Hematopoietic multipotent progenitor cell treated with erythropoietin and hydrocortisone succinate and interleukin-3 and kit ligand, for 6 days (in vitro differentiated cells): ENCODE measurements around the gene VANGL2.

Source experiments
- DNase-seq: peaks from one replicate; pipeline ENCODE4 v3.0.0-alpha.2; 2015

Gene VANGL2

GRCh38 chr1:160400223-160400645 is at the start of gene VANGL2:
Gene VANGL2 (plus strand): TSS chr1:160400564. CDS start chr1:160415838, 15,274 bp downstream.
- DNase-seq, result peak; percentile 70

DNA sequence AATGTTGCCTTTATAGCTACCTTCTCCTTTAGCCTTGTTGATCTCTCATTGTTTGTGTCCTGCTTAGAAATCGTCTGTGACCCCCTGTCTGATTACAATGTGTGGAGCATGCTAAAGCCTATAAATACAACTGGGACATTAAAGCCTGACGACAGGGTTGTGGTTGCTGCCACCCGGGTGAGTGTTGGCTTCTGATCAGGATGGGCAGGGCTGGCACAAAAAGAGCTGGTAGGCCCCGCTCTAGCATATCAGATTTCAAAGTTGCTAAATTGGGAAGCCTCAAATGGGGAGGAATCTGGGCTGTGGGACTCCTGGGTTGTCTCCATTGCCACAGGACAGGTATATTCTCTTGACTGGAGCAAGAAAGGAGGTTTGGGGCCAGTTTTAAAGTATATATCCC is 48.7 kb upstream of the VANGL2 start:
- DNase-seq, result no peak

- DNase-seq, result no peak
Observed at GRCh38 chr1:160352555-160352954, 47.8 kb upstream of the VANGL2 start.

DNA sequence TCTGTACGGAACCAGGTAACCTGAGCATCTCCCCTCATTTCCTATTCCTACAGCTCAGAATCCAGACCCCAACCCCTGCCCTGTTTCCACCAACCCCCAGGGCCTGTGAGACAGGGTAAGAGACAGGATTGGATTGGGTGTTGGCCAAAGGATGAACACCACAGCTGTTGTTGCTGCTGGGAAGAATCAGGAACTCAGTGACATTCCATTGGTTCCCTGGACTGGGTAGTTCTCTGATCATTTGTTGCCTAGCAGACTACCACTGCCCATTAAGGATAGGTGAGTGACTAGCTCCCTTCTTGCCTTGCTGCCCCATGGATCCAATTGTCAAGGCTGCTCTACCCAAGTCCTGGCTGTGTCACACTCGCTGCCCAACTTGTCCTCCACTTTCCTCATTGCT is 47.1 kb upstream of the VANGL2 start:
- DNase-seq, result no peak

DNA sequence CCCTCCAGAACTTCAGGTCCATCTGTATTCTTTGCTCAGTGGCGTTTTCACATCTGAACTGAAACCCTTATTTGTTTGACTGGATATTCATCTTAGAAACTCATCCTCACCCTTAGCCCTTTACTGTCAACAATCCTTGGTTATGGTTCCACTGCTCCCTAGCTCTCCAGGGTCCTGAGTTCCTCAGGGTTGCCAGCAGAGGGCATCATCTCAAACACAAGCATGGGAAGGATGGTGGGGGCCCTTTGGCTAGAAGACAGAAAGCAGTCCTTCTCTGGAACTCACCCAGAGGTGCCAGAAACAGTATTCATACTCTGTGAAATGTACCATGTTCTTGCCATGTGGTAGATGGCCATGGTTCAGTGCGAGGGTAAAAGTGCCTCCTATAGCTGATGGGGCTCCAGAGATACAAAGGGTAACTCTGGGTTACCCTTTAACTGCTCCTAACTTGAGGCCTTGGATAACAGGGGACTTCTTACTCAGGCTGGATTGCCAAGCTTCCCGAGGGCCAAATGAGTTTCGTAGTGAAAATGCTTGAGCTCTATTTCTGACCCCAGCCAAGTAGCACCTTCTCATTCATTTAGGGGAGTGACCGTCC is 45.9 kb upstream of the VANGL2 start:
- DNase-seq, result peak; percentile 71

GRCh38 chr1:160357286-160358002 is 42.9 kb upstream of the VANGL2 start:
- DNase-seq, result no peak

GRCh38 chr1:160358073-160358472 is 42.3 kb upstream of the VANGL2 start:
- DNase-seq, result no peak

DNA sequence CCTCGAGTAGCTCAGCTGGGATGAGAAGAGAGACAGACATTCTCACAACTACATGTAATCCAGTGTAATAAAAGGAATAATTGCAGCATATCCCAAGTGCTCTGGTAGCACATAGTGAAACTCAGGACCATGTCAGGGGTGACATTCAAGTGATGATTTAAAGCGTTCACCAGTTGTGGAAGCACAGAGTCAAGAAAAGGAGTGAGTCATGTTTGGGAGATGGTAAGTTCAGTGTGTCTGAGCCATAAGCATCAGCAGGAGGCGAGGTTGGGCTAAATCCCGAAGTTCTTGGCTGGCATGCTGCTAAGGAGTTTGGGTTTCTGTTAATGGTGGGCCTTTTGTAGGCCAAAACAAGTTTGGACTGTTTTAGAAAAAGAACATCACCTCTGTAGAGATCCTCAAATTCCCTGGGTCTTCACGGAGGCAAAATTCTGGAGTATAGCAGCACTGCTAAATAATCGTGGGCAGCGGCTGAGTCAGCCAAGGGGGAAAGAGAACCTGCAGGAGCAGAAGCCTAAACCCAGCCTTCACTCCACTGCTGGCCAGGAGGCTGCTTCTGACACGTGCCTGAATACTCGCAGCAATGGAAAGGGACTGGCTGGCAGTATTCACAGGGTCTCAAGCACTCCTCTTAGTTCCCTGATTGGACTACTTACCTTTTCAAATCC is 40.7 kb upstream of the VANGL2 start:
- DNase-seq, result no peak

GRCh38 chr1:160360227-160360695 is 40.1 kb upstream of the VANGL2 start:
- DNase-seq, result no peak

GRCh38 chr1:160361199-160361598 is 39.2 kb upstream of the VANGL2 start:
- no peak for DNase-seq

DNA sequence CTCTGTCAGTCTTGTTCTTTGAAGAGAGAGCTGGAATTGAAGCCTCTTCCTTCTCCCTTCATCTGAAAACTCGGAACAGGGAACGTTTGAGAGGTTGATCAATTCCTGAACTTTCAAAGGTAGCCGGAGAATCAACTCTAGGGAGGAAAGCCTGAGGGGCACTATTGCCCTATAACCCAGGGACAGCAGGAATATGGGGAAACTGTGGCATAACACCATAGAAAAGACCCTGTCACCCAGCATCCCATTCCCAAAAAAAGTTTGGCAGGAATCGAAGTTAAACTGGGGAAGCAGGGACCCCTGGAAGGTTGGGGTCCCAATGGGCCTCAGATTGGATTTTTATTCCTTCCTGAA is 38.6 kb upstream of the VANGL2 start:
- DNase-seq, result no peak

- DNase-seq, result no peak
Observed at GRCh38 chr1:160362168-160362957, 38.0 kb upstream of the VANGL2 start.

DNA sequence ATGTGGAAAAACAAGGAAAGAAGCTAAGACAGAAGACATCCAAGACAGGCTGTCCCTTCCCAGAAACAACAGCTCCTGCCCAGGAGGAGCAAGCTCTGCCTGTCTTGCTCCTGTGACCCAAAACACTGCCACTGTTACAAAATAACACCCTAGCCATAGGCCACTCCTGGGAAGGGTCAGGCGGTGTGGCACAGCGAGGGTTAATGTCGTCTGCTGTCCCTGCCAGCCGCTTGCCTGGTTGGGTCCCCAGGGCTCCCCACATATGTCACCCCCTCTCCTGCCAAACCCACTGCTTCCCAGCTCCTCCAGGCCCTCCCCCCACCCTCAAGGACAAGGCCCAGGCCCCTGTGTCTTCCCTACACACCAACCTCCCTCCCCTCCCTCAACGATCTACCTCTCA is 37.4 kb upstream of the VANGL2 start:
- no peak for DNase-seq

- no peak for DNase-seq
Observed at GRCh38 chr1:160363951-160364735, 36.2 kb upstream of the VANGL2 start.

- DNase-seq, result no peak
Observed at GRCh38 chr1:160365325-160365724, 35.0 kb upstream of the VANGL2 start.

GRCh38 chr1:160366731-160367515 is 33.4 kb upstream of the VANGL2 start, which contains the start of gene NHLH1:
Gene NHLH1 (plus strand): TSS chr1:160367071. CDS start chr1:160370732, 3,661 bp downstream.
- no peak for DNase-seq

DNA sequence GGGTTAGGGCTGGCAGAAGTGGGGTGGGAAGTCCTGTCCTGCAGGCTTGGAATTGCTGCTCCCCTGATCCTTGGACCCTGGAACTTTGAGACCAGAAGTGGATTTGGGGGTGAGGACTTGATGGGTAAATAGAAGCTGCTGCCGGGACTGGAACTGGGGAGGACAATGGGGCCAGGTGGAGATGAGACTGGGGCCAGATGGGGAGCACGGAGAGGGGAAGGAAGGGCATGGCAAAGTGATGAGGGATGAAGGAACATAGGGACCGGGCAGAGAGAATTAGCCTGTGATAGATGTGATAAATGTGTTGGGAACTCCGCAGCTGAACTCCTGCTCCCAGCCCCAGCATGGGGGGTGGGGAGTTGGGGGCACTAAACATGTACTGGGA is 32.9 kb upstream of the VANGL2 start:
- DNase-seq, result no peak

- DNase-seq, result peak; percentile 75
Observed at GRCh38 chr1:160367934-160368923, 32.1 kb upstream of the VANGL2 start.

DNA sequence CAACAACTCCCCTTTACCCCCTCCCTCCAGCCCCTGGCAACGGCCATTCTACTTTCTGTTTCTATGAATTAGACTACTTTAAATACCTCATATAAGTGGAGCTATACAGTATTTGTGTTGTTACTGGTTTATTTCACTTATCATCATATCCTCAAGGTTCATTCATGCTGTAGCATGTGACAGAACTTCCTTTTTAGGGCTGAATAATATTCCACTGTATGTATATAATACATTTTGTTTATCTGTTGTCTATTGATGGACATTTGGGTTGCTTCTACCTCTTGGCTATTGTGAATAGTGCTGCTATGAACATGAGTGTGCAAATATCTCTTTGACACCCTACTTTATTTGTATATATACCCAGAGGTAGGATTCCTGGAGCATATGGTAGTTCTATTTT is 31.3 kb upstream of the VANGL2 start:
- no peak for DNase-seq
